Ovary (tissue), 9 donors: ENCODE data around the gene MPHOSPH9. TPM values are rescaled to one million over a fixed set of nuclear protein-coding genes. Genes with fewer than 3 reads are reported as not detected.

ENCODE experiments used
- DNase-seq, 5 donors: peaks; one replicate each; pipeline ENCODE4 v3.0.0-alpha.2; 2019 to 2020
- H3K27ac ChIP-seq, 2 donors: fragments of 200-600 bp; one replicate each; pipeline versions ENCODE4 v1.5.1 to v1.8.0; 2019 to 2022
- H3K27me3 ChIP-seq: fragments of 200-600 bp; one replicate; pipeline ENCODE4 v1.8.0; 2022
- H3K36me3 ChIP-seq: fragments of 200-600 bp; sonication (generic); one replicate; pipeline ENCODE4 v1.5.1; 2019
- H3K4me1 ChIP-seq: one replicate; pipeline ENCODE4 v1.8.1; 2013; ENCODE audit warnings: mild to moderate bottlenecking, moderate library complexity; ENCODE audit not compliant: insufficient read depth
- H3K4me3 ChIP-seq: fragments of 200-600 bp; sonication (generic); one replicate; pipeline ENCODE4 v1.5.1; 2017
- H3K9me3 ChIP-seq, 2 donors: fragments of 200-600 bp in 1 of 2; sonication (generic) in 1 of 2; one replicate each; pipeline versions ENCODE4 v1.5.1 to v1.8.1; 2013 to 2019; ENCODE audit warnings: mild to moderate bottlenecking in 1 of 2, moderate library complexity in 1 of 2
- CTCF ChIP-seq, 3 donors: fragments of 450-650 bp in 2 of 3; fragments of 200-600 bp in 1 of 3; IDR thresholded peaks; one replicate each; pipeline versions ENCODE4 v1.5.1 to v1.8.0; 2016 to 2022; ENCODE audit warnings: antibody characterized with exemption in 3 of 3, mild to moderate bottlenecking in 1 of 3
- EP300 ChIP-seq: sonication (generic); formaldehyde crosslinking; IDR thresholded peaks from one replicate; pipeline ENCODE4 v1.6.1; 2017; ENCODE audit warnings: antibody characterized with exemption
- POLR2A ChIP-seq: fragments of 450-650 bp; IDR thresholded peaks from one replicate; pipeline ENCODE4 v1.6.1; 2017; ENCODE audit warnings: antibody characterized with exemption, mild to moderate bottlenecking, moderate library complexity
- WGBS, 3 donors: extraction: QIAGEN DNeasy Blood & Tissue Kit in 1 of 3; methylation state at CpG; one replicate each; pipeline versions ENCODE4 v1.1.5 to v1.1.7; 2013 to 2017; 5-methylcytosine and 5-hydroxymethylcytosine counted together
- intact Hi-C, 4 donors: fragments of 100-400 bp; cut with DNase I; formaldehyde crosslinking; loops; one replicate each; pipeline versions ENCODE4 v1.11.0 to v1.15.1; 2022 to 2023
- polyA plus RNA-seq, 2 donors: library from polyadenylated mRNA; stranded (reverse); fragments of 200-250 nt in 1 of 2; fragments of 350-450 nt in 1 of 2; fragmentation: Illumina TruSeq in 1 of 2; extraction: RNeasy Lipid Tissue Mini Kit (QIAGEN cat#74804) in 1 of 2; gene quantifications; one replicate each; pipeline ENCODE4 v1.2.3, GENCODE V29; 2013 to 2014
- total RNA-seq, 7 donors: library from RNA; depleted of rRNA in 2 of 7; stranded (reverse); fragments of >200 nt in 2 of 7; fragmentation: NEBNext Ultra II Directional in 3 of 7; extraction: Animal tissue kit (Norgen Biotek cat#: 25700) in 3 of 7; gene quantifications; one replicate each; pipeline versions ENCODE4 v1.1.0 to v1.2.4, GENCODE V29; 2016 to 2023
- donor health status: DM: no; HTN: no; CAD: no; lungs with moderate emphysema.
- donor health status: DM: no; HTN: no; CAD: no.
- donor health status: Bipolar disorder and iron deficiency.
- donor health status: DM: yes; HTN: yes; CAD: no.
- donor health status: DM: no; HTN: no; CAD: no.
- donor health status: DM: yes; HTN: yes; CAD: no.

The MPHOSPH9 gene
- total and polyA plus RNA-seq, 9 donors = 4.2 to 28.4 (median 19.4) TPM

GRCh38 chr12:123273166-123273565, 40.2 kb upstream of the MPHOSPH9 start:
- Histone ChIP-seq H3K4me1 (peaks cover 9% of the 10 kb centered on the region), H3K27me3 (no peaks in the 10 kb centered on the region), H3K9me3 (no peaks in the 10 kb centered on the region), H3K27ac (no peak overlapping the region), H3K4me3 (no peak overlapping the region), H3K36me3 (no peaks in the 10 kb centered on the region)
- peak in 1 of 5 donors; percentile 22 for DNase-seq
- intact Hi-C loops = no loop called here
- TF ChIP-seq CTCF (IDR thresholded peaks at IDR 0.05) (no peak), EP300 (no peak), POLR2A (no peak)
- WGBS, 3 donors = 82 to 83% (median 82%) methylated on average over 15 of the region's 15 CpGs

GRCh38 chr12:123271001-123271668, 38.2 kb upstream of the MPHOSPH9 start:
- peak; percentile 67 to 84 (median 77) for DNase-seq
- TF ChIP-seq CTCF (IDR thresholded peaks at IDR 0.05) (peak in 2 of 3 donors; percentile 47 to 48), EP300 (no peak), POLR2A (no peak)
- Histone ChIP-seq H3K4me1 (peaks cover 9% of the 10 kb centered on the region), H3K36me3 (no peaks in the 10 kb centered on the region), H3K4me3 (peak overlapping the region; percentile 69), H3K27me3 (no peaks in the 10 kb centered on the region), H3K27ac (peak overlapping the region; percentile 79 to 81), H3K9me3 (no peaks in the 10 kb centered on the region)
- 0 to 1% (median 1%) methylated on average over 7 to 108 of the region's 108 CpGs for WGBS, 3 donors
- intact Hi-C loops = loop anchor here in 1 of 4 donors (2.0 kb wide), 1 partner anchor 94 kb away; the partner anchor contains the start of gene SBNO1

DNA sequence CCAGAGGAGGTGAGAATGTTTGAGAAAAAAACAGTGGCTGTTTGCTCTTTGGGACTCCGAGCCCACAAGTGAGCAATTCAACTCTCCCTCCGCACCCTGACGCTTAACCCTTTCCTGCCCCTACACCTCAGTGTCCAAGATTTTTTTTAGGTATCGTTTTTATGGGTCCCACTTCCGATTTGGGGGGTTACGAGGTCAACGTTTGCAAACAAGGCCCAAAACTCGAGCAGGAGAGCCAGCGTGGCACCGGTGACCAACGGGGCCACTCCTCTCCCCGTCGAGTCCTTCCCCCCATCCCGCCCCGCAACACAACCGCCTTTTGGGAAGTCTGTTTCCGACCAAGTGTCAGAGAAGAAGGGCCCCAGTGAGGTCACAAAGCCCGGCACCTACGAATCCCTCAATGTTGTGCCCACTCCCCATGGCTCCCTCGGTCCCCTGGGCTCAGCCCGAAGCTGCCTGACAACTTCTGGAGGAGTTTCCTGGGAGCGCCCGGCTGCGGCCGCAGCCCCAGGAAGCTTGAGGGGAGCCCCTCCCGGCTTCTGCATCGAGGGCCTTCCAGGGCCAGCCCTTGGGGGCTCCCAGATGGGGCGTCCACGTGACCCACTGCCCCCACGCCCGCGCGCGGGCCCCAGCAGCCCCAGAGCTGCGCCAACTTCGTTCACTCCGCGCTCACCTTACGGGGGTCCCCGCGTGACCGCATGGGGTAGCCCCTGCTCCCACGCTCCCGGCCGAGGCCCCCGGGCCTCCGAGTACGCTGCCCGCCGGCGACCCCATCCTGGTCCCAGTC, 37.5 kb upstream of the MPHOSPH9 start:
- H3K4me3 ChIP-seq = peak overlapping the region; percentile 69
- DNase-seq = peak; percentile 33 to 65 (median 54)
- no peaks in the 10 kb centered on the region for H3K36me3 ChIP-seq
- no peaks in the 10 kb centered on the region for H3K27me3 ChIP-seq
- 0 to 1% (median 1%) methylated on average over 39 to 51 of the region's 51 CpGs for WGBS, 3 donors
- H3K4me1 ChIP-seq = peaks cover 9% of the 10 kb centered on the region
- intact Hi-C loops = loop anchor here in 1 of 4 donors (2.0 kb wide), 1 partner anchor 94 kb away; the partner anchor contains the start of gene SBNO1
- H3K27ac ChIP-seq = peak overlapping the region; percentile 74 to 79
- no peaks in the 10 kb centered on the region for H3K9me3 ChIP-seq
- TF ChIP-seq POLR2A = no peak

- intact Hi-C loops = loop anchor here in 2 of 4 donors (2.0 to 10.0 kb wide), 3 partner anchors 85 to 335 kb away; partner anchors contain the start of genes DDX55 (in 1 of the 2) and SBNO1 (in 1 of the 2)
- Histone ChIP-seq H3K36me3 (no peaks in the 10 kb centered on the region), H3K27ac (peak overlapping the region in 1 of 2 donors; percentile 79), H3K9me3 (no peaks in the 10 kb centered on the region), H3K27me3 (no peaks in the 10 kb centered on the region), H3K4me3 (peak overlapping the region; percentile 69), H3K4me1 (peaks cover 9% of the 10 kb centered on the region)
- WGBS, 3 donors = 1 to 2% (median 1%) methylated on average over 7 of the region's 7 CpGs
- DNase-seq = no peak
- TF ChIP-seq CTCF (IDR thresholded peaks at IDR 0.05) (no peak), POLR2A (no peak), EP300 (no peak)
Observed at GRCh38 chr12:123269896-123270213, 36.9 kb upstream of the MPHOSPH9 start.
